A204.1 (cell line): ENCODE data around the gene LMX1B.

Source experiments
- FAIRE-seq: peaks from 2 replicates; lab custom pipeline; 2012; peaks lifted over from hg19 to GRCh38; lab: Jason Lieb, UNC

LMX1B gene

GRCh38 chr9:126618190-126618584 lies 4.5 kb downstream of the LMX1B start:
- FAIRE-seq: no peak

DNA sequence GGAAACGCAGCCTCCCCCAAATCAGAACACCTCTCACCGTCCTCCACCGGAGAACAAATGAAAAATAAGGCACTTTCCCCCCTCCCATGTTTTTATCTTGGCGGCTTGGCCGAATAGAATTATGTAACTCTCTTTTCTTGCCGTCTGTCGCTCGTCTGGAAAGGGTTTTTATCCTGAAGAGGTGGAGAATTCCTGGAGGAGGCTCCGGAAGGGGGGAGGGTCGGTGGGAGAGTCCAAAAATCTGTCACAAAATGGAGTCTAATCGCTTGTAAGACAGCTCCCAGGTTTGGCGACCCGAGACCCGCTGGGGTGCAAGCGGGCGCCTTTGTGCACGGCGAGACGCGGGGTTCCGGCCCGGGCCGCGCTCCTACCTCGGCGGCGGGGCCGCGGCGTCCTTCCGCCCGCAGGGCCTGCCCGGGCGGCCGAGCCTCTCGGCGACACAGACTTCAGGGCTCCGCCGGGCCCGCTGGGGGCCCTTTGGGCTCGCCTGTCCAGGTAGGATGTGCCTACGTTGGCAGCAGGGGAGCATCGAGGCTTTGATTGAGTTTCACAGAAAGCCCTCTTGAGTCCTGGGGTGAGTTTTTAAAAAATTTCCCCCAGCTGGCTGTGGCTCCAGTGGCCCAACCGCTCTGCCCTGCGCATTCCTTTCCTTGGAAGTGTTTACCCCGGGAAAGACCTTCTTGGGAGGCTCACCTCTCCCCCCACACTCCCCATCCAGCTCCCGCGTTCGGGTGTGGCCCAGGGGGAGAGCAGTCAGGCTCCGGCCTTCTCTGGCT lies 5.0 kb downstream of the LMX1B start:
- FAIRE-seq: no peak

- FAIRE-seq: no peak
Measured at GRCh38 chr9:126619361-126620135, 5.8 kb downstream of the LMX1B start.

GRCh38 chr9:126620478-126620877 lies 6.8 kb downstream of the LMX1B start:
- no peak for FAIRE-seq

DNA sequence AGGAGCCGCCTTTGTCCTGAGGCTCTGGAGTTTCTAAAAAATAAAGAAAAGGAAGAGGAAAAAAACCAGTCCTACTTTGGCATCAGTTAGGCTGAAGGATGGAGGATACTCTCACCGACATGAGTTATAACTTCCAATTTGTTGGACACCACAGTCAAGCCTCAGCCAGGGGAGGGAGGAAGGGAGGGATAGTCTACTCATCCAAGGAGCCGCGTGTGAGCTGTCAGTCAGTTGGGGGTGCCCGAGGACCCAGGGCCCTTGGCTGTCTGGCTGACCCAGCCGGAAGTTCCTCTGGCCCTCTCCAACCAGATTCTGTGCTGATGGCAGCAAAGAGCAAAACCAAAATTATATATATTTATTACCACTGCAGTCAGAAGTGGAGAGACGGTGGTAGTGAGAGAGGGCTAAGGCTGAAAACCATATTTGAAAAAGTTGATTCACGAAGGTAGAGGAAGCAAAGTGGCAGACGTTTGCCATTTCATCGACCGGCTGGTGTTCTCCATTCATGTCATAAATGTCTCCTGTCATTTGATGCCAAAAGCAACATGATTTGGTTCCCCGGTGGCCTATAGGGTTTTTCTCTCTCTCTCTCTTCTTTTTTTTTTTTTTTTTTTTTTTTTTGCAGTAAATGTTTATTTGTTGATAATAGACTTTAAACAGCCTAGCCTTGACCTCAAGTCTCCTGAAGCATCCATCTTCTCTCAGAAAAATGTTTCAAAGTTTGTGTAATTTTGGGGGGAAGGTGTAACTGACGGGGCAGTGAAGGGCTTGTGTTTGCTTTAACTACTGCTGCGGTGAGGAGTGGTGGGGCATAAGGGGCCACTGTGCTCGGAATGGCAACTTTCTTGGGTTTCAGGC lies 7.6 kb downstream of the LMX1B start:
- no peak for FAIRE-seq

DNA sequence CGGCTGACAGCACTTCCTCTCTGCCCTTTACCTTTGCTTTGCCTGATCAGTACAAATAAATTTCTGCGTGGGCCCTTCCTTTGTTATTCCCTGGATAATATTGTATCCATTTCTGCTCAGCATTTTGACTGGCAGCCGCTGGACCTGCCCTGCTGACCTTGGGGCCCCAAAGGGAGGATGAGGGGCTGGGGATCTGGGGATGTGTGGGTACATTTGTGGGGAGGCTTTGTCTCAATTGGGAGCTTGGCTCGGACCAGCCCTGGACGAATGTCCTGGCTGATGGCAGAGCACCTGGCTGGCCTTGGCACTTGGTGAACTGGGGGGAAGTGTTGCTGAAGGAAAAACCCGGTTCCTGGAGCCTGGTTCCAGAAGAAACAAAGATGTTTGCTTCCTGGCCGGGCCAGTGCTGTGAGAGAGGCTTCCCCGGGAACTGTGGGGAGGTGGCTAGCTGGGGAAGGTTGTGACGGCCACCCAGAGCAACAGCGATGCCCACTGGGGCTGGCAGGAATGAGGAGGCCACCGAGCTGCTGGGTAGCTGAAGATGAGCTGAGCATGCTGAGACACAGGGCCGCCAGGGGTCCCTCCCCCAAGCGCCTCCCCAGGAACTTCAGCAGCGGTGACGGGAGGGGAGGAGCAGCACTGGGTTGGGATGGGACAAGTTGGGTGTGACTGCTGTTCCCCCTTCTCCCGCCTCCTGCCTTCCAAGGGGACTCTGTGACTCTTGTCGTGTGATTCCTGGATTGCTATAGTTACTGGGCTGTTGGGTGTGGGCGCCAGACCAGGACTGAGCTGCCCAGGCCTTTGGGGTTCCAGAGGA lies 8.4 kb downstream of the LMX1B start:
- no peak for FAIRE-seq

- FAIRE-seq: no peak
Measured at GRCh38 chr9:126623314-126623666, 9.6 kb downstream of the LMX1B start.

GRCh38 chr9:126623667-126624478 lies 10.1 kb downstream of the LMX1B start:
- no peak for FAIRE-seq

GRCh38 chr9:126624479-126624826 lies 10.7 kb downstream of the LMX1B start:
- no peak for FAIRE-seq

GRCh38 chr9:126624912-126625311 lies 11.2 kb downstream of the LMX1B start:
- no peak for FAIRE-seq

- FAIRE-seq: no peak
Measured at GRCh38 chr9:126625329-126626126, 11.8 kb downstream of the LMX1B start.

DNA sequence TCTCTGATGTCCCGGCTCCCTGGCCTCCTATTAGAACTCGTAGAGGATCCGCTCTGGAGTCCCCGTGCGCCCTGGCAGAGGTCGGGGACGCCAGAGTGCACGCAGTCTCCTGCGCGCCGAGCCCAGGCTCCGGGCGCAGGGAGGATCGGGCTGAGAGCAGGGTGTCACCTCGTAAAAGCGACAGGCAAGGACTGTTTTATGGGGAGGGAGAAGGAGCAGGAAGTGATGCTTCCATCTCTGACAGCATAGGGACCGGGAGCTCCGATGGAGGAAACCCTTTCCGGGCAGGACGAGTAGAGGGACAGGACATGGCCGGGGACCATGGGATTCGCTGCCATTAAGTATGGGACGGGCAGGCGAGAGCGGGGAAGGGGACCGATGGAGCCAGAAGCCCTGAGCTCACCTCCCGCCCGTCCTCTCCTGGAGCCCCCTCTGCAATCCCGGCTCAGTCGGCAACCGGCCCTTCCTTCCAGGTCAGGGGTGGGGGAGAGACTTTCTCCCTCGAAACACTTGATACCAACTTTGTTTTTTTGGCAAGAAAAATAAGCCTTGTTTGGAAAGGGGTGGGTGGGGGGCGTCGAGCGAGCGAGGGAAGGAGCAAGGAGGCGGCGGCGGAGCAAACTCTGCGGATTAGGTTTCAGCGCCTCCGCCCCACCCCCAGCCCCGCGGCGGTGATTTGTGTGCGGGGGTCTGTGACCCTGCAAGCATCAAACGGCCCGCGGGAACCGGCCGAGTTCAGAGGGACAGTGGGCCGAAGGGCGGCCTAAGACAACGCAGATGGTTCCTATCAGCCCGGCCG lies 12.6 kb downstream of the LMX1B start:
- no peak for FAIRE-seq

- FAIRE-seq: no peak
Measured at GRCh38 chr9:126626926-126627233, 13.2 kb downstream of the LMX1B start.

DNA sequence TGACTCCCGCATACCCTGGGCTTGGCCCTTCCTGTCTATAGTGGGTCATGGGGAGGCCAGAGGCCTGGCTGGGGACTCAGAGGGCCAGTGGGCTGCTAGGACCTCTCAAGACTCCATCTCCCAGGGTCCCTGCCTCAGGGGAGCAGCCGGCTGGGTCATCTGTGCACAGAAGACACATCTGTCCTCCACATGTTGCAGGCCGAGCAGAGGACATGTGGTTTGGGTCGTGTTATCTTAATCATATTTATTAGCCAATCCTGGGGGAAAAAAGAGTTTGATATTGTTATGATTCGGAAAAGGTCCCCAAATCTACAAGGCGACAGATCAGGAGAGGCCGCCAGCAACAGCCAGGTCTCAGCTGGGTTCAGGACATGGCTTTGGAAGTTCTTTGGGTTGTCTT lies 14.4 kb downstream of the LMX1B start:
- no peak for FAIRE-seq

DNA sequence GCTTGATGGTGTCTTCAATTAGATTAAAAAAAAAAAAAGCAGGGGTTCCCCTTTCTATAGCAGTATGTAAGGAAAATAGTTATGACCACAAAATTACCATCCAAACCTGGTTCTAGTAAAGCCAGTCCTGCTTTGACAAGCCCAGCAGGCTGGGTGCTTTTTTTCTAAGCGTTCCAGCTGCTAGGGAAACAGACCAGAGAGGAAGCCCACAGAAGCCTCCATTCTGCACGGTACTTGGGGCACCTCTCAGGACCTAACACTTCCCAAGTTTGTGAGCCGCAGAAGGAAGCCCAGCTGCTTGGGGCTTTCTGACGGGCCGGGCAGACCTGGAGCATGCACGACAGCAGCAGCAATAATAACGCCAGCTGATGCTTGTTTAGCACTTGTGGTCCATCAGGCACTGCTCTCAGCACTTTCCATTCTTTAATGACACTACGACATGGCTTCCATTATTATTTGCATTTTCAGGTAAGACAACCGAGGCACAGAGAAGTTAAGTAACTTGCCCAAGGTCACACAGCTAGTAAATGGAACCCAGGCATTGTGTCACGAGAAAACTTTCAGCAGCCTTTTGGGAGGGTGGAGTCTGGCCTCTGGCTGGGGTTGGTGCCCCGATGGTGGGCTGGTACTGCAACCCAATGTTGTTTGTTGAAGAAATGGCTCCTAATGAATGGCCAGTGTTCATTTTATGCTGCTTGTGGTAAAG lies 15.4 kb downstream of the LMX1B start:
- FAIRE-seq: no peak

GRCh38 chr9:126630458-126631237 lies 16.9 kb downstream of the LMX1B start:
- no peak for FAIRE-seq

- FAIRE-seq: no peak
Measured at GRCh38 chr9:126631254-126631653, 17.5 kb downstream of the LMX1B start.

- FAIRE-seq: no peak
Measured at GRCh38 chr9:126633881-126634558, 20.3 kb downstream of the LMX1B start.
